Rectal smooth muscle tissue (tissue), 1 donor: ENCODE measurements around the gene PRKCH.
"Not testable (repeated sequence)": the region's sequence is repeated elsewhere in the genome, so short reads cannot be mapped to it uniquely, and the experiment has no call there.

Experiments
- H3K27ac ChIP-seq: one replicate; pipeline ENCODE4 v1.7.0; 2013; ENCODE audit warnings: low read depth, low read length, inconsistent platforms
- H3K27me3 ChIP-seq: one replicate; pipeline ENCODE4 v1.7.0; 2013; ENCODE audit warnings: low read length; ENCODE audit not compliant: control insufficient read depth, insufficient read depth
- H3K36me3 ChIP-seq: one replicate; pipeline ENCODE4 v1.7.0; 2013; ENCODE audit warnings: low read length; ENCODE audit not compliant: control insufficient read depth, insufficient read depth
- H3K4me1 ChIP-seq: one replicate; pipeline ENCODE4 v1.7.0; 2013; ENCODE audit warnings: low read length; ENCODE audit not compliant: control insufficient read depth, insufficient read depth
- H3K4me3 ChIP-seq: one replicate; pipeline ENCODE4 v1.7.0; 2013; ENCODE audit warnings: low read length
- H3K9ac ChIP-seq: one replicate; pipeline ENCODE4 v1.7.0; 2013; ENCODE audit warnings: low read length

Gene PRKCH

GRCh38 chr14:61463664-61464285 lies 142.4 kb downstream of the PRKCH start:
- H3K27ac ChIP-seq: no peak overlapping the region

DNA sequence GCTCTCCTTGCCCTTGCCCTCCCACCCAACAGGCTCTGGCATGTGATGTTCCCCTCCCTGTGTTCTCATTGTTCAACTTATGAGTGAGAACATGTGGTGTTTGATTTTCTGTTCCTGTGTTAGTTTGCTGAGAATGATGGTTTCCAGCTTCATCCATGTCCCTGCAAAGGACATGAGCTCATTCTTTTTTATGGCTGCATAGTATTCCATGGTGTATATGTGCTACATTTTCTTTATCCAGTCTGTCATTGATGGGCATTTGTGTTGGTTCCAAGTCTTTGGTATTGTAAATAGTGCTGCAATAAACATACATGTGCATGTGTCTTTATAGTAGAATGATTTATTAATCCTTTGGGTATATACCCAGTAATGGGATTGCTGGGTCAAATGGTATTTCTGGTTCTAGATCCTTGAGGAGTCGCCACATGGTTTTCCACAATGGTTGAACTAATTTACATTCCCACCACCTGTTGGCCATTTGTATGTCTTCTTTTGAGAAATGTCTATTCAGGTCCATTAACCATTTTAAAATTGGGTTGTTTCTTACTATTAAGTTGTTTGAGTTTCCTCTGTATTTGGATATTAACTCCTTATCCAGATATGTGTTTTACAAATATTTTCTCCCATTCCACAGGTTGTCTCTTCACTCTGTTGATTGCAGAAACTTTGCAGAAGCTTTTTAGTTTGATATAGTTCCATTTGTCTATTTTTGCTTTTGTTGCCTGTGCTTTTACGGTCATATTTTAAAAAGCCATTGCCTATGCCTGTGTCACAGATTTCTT lies 143.4 kb downstream of the PRKCH start:
- not testable (repeated sequence) for H3K27me3 ChIP-seq, H3K4me3 ChIP-seq, H3K27ac ChIP-seq, H3K36me3 ChIP-seq, H3K9ac ChIP-seq, H3K4me1 ChIP-seq

More at GRCh38 chr14:61463664-61464285, 142.4 kb downstream of the PRKCH start:
- Histone ChIP-seq H3K4me1 (no peaks in the 10 kb centered on the region), H3K4me3 (no peak overlapping the region), H3K27me3 (no peaks in the 10 kb centered on the region), H3K36me3 (no peaks in the 10 kb centered on the region), H3K9ac (no peak overlapping the region)

DNA sequence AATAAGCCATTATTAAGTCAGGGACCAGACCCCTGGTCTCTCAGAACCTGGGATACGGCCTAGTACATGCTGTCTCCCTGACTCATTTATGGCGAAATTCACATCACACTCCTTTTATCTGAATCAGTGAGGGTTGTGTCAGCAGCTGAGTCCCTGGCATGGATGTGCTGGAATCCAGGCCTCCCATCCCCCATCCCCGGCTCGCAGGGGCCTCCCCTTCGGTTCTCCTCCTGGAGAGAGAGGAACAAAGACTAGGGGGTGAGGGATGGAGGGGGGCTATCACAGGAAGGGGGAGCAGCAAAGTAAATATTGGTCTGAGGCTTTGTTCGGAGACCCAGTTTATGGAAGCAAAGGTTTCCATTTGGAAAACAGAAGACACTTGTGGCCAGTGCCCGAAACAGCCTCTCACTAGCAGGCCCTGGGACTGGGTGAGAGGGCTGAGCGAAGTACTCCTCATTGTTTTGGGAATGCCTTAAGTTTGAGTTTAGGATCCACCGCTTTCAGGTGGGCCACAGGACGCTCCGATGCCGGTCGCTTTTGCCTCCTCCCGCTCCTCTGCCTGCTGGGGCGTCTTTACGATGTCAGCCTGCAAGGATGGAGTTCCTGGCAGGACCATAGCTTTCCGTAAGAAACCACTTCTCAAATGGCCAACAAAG lies 145.0 kb downstream of the PRKCH start:
- no peak overlapping the region for H3K4me3 ChIP-seq
- no peak overlapping the region for H3K9ac ChIP-seq
- no peaks in the 10 kb centered on the region for H3K36me3 ChIP-seq
- H3K27ac ChIP-seq: no peak overlapping the region
- no peaks in the 10 kb centered on the region for H3K27me3 ChIP-seq
- peaks cover 3% of the 10 kb centered on the region for H3K4me1 ChIP-seq

GRCh38 chr14:61466905-61467280 lies 145.5 kb downstream of the PRKCH start:
- Histone ChIP-seq H3K9ac (no peak overlapping the region), H3K4me3 (no peak overlapping the region), H3K36me3 (no peaks in the 10 kb centered on the region), H3K4me1 (peaks cover 6% of the 10 kb centered on the region), H3K27ac (no peak overlapping the region), H3K27me3 (no peaks in the 10 kb centered on the region)

DNA sequence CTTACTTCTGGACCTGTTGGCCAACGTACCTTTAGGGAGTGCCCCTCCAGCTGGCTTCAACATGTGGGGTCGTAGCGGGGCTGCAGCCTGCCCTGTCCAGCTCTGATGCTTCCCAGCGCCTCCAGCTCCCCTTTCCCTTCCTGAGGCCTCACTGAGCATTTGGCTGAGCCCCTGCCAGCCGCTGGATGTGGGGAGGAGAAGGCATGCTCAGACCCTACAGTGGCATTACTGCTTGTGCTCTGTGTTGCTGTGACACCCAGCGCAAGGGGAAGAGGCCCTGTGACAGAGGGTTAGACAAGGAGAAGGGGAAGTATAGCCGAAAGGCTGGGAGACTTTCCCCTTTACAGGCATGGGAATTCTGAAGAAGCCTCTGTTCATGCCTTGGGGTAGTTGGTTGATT lies 145.9 kb downstream of the PRKCH start:
- Histone ChIP-seq H3K27ac (no peak overlapping the region), H3K4me1 (peaks cover 6% of the 10 kb centered on the region), H3K4me3 (no peak overlapping the region), H3K36me3 (no peaks in the 10 kb centered on the region), H3K9ac (no peak overlapping the region), H3K27me3 (no peaks in the 10 kb centered on the region)

DNA sequence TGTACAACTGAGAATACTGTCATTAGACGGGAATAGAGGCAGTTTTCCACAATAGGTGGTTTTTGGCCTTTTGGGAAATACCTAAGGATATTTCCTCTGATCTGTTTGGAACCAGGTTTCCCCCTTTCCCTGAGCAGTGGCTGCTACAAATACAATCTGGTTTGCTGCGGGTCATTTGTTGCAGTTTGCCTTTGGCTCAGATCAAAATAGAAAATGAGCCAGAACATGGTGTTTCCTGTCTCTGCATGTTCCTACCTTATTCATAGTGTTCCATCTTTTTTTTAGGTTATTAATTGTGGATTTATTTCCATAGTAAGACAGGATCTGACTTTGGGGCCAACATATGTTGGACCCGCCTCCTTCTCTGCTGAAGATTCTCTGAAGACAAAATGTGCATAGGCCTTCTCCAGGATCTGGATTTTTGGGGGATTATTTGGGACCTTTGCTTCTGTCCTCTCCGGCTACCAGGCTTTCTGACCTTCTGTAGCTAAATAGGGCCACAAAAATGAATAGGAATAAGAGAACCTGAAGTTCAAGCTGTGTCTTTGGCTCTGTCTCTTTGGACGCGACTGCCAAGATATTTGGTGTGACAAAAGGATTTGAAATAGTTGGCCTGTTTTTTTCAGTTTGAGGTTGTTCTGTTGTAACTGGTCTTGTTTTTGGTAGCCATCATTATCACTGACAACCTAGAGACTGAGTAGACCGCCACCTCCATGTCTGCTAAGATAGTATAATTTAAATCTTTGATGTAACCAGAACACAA lies 146.9 kb downstream of the PRKCH start:
- H3K4me1 ChIP-seq: peaks cover 6% of the 10 kb centered on the region
- no peak overlapping the region for H3K27ac ChIP-seq
- no peaks in the 10 kb centered on the region for H3K27me3 ChIP-seq

DNA sequence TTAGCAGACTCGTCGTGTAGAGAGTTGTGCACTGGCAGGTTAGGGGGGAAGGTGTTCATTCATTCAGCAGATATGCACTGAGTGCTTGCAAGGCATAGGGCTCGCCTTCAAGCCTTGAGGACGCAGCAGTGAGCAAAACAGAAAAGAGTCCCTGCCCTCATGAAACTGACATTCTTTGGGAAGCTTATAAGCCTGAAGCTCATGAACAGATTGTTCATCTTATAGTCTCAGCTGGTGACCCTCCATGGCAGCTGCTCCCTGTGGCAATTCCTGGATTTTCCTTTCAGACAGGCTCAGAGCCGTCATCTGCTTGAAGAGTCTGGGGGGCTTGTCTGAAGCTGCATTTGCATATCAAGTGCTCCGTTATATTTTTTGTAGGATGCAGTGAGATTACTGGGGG lies 148.4 kb downstream of the PRKCH start:
- Histone ChIP-seq H3K27ac (no peak overlapping the region), H3K36me3 (no peaks in the 10 kb centered on the region), H3K27me3 (no peaks in the 10 kb centered on the region), H3K9ac (no peak overlapping the region), H3K4me1 (peaks cover 6% of the 10 kb centered on the region), H3K4me3 (no peak overlapping the region)

More for the DNA sequence above, 146.9 kb downstream of the PRKCH start:
- H3K4me3 ChIP-seq: no peak overlapping the region
- H3K36me3 ChIP-seq: no peaks in the 10 kb centered on the region
- H3K9ac ChIP-seq: no peak overlapping the region

GRCh38 chr14:61470261-61470960 lies 149.0 kb downstream of the PRKCH start:
- Histone ChIP-seq H3K9ac (no peak overlapping the region), H3K4me1 (peaks cover 6% of the 10 kb centered on the region), H3K27ac (no peak overlapping the region), H3K4me3 (no peak overlapping the region), H3K36me3 (no peaks in the 10 kb centered on the region), H3K27me3 (no peaks in the 10 kb centered on the region)

- Histone ChIP-seq H3K27ac (no peak overlapping the region), H3K4me3 (no peak overlapping the region), H3K4me1 (peaks cover 6% of the 10 kb centered on the region), H3K9ac (no peak overlapping the region), H3K27me3 (no peaks in the 10 kb centered on the region), H3K36me3 (no peaks in the 10 kb centered on the region)
Measured at GRCh38 chr14:61470961-61471293, 149.5 kb downstream of the PRKCH start.

DNA sequence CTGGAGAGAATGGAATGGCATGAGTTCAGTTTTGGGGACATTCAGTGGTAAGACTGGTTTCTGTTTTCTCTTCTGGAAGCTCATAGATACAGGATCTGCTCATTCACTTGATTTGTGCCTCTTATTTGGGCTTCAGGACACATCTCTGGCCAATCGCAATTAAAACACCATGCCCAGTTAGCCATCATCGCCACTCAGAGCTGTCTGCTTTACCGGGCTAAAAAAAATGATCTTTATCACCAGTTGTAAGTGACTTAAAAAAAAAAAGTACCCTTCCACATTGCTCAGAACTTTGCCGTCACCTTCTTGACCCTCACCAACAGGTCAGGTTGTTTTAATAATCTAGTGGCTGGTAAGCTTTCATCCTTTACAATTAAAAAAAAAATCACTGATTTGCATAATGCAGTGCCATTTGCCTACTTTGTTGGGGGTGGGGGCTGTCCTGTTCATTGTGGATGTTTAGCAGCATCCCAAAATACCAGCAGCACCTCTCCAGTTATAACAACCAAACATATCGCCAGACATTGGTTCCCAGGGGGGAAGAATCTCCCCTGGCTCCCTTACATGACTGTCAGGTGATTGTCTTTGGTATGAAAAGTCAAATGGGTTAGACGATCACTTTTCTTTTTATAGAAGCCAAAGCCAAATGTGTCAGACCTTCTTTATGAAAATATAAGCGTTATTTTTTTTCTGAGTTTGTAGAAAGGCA lies 150.1 kb downstream of the PRKCH start:
- H3K4me1 ChIP-seq: peaks cover 6% of the 10 kb centered on the region
- peak overlapping the region; percentile 45 for H3K4me3 ChIP-seq
- no peak overlapping the region for H3K9ac ChIP-seq

GRCh38 chr14:61472011-61472672 lies 150.8 kb downstream of the PRKCH start:
- H3K27me3 ChIP-seq: no peaks in the 10 kb centered on the region
- H3K4me3 ChIP-seq: peak overlapping the region; percentile 45
- H3K27ac ChIP-seq: no peak overlapping the region
- H3K36me3 ChIP-seq: no peaks in the 10 kb centered on the region
- peaks cover 6% of the 10 kb centered on the region for H3K4me1 ChIP-seq
- H3K9ac ChIP-seq: no peak overlapping the region

More for the DNA sequence above, 150.1 kb downstream of the PRKCH start:
- no peaks in the 10 kb centered on the region for H3K27me3 ChIP-seq
- no peak overlapping the region for H3K27ac ChIP-seq
- no peaks in the 10 kb centered on the region for H3K36me3 ChIP-seq
